HEK293 (cell line): ENCODE data around the gene ERI3.

Source experiments
- GLI4 ChIP-seq: fragments of 450-650 bp; formaldehyde crosslinking; IDR thresholded peaks from 2 replicates; pipeline ENCODE4 v1.5.1; 2016; ENCODE audit warnings: missing biosample characterization, missing genetic modification characterization
- HOXC10 ChIP-seq: sonication (generic); formaldehyde crosslinking; IDR thresholded peaks from 2 replicates; pipeline ENCODE4 v1.8.1; 2023; ENCODE audit warnings: mild to moderate bottlenecking, missing genetic modification reagents
- KLF1 ChIP-seq: fragments of 450-650 bp; formaldehyde crosslinking; IDR thresholded peaks from 2 replicates; pipeline ENCODE4 v1.5.1; 2016; ENCODE audit warnings: missing biosample characterization, missing genetic modification characterization
- KLF8 ChIP-seq: fragments of 450-650 bp; formaldehyde crosslinking; IDR thresholded peaks from 2 replicates; pipeline ENCODE4 v1.5.1; 2016; ENCODE audit warnings: missing biosample characterization, missing genetic modification characterization
- PRDM10 ChIP-seq: fragments of 450-650 bp; formaldehyde crosslinking; IDR thresholded peaks from 2 replicates; pipeline ENCODE4 v1.5.1; 2016; ENCODE audit warnings: missing biosample characterization, missing genetic modification characterization
- TRIM28 ChIP-seq: IDR thresholded peaks from 2 replicates; pipeline ENCODE4 v1.6.1; 2011; ENCODE audit warnings: low read length, control low read depth, borderline replicate concordance
- TSHZ1 ChIP-seq: fragments of 450-650 bp; formaldehyde crosslinking; IDR thresholded peaks from 2 replicates; pipeline ENCODE4 v1.5.1; 2016; ENCODE audit warnings: missing biosample characterization, missing genetic modification characterization, borderline replicate concordance
- ZBTB17 ChIP-seq: fragments of 450-650 bp; formaldehyde crosslinking; IDR thresholded peaks from 2 replicates; pipeline ENCODE4 v1.5.1; 2016; ENCODE audit warnings: missing biosample characterization, missing genetic modification characterization
- ZIC2 ChIP-seq: fragments of 450-650 bp; formaldehyde crosslinking; IDR thresholded peaks from 2 replicates; pipeline ENCODE4 v1.5.1; 2016; ENCODE audit warnings: missing biosample characterization, missing genetic modification characterization
- ZNF114 ChIP-seq: fragments of 450-650 bp; formaldehyde crosslinking; IDR thresholded peaks from 2 replicates; pipeline ENCODE4 v1.5.0; 2017; ENCODE audit warnings: missing biosample characterization, missing genetic modification characterization
- ZNF169 ChIP-seq: fragments of 450-650 bp; formaldehyde crosslinking; IDR thresholded peaks from 2 replicates; pipeline ENCODE4 v1.5.1; 2016; ENCODE audit warnings: missing biosample characterization, missing genetic modification characterization
- ZNF24 ChIP-seq: fragments of 450-650 bp; formaldehyde crosslinking; IDR thresholded peaks from 2 replicates; pipeline ENCODE4 v1.5.1; 2016; ENCODE audit warnings: missing biosample characterization, missing genetic modification characterization
- ZNF266 ChIP-seq: fragments of 450-650 bp; formaldehyde crosslinking; IDR thresholded peaks from 2 replicates; pipeline ENCODE4 v1.5.1; 2016; ENCODE audit warnings: missing biosample characterization, missing genetic modification characterization, low read depth
- ZNF280D ChIP-seq: fragments of 450-650 bp; formaldehyde crosslinking; IDR thresholded peaks from 2 replicates; pipeline ENCODE4 v1.5.1; 2016; ENCODE audit warnings: missing biosample characterization, missing genetic modification characterization
- ZNF341 ChIP-seq: fragments of 450-650 bp; formaldehyde crosslinking; IDR thresholded peaks from 2 replicates; pipeline ENCODE4; 2016; ENCODE audit warnings: low read depth, missing biosample characterization, missing genetic modification characterization
- ZNF423 ChIP-seq: fragments of 450-650 bp; formaldehyde crosslinking; IDR thresholded peaks from 2 replicates; pipeline ENCODE4 v1.5.1; 2016; ENCODE audit warnings: missing biosample characterization, missing genetic modification characterization
- ZNF488 ChIP-seq: fragments of 450-650 bp; formaldehyde crosslinking; IDR thresholded peaks from 2 replicates; pipeline ENCODE4 v1.5.1; 2016; ENCODE audit warnings: missing biosample characterization, missing genetic modification characterization
- ZNF529 ChIP-seq: fragments of 450-650 bp; formaldehyde crosslinking; IDR thresholded peaks from 2 replicates; pipeline ENCODE4 v1.5.1; 2017; ENCODE audit warnings: missing genetic modification characterization, missing biosample characterization; ENCODE audit not compliant: insufficient replicate concordance
- ZNF544 ChIP-seq: fragments of 450-650 bp; formaldehyde crosslinking; IDR thresholded peaks from 2 replicates; pipeline ENCODE4 v1.5.0; 2017; ENCODE audit warnings: missing biosample characterization, missing genetic modification characterization
- ZNF558 ChIP-seq: fragments of 450-650 bp; formaldehyde crosslinking; IDR thresholded peaks from 2 replicates; pipeline ENCODE4 v1.5.1; 2016; ENCODE audit warnings: missing biosample characterization, missing genetic modification characterization
- ZNF639 ChIP-seq: fragments of 450-650 bp; formaldehyde crosslinking; IDR thresholded peaks from 2 replicates; pipeline ENCODE4 v1.5.1; 2016; ENCODE audit warnings: missing biosample characterization, missing genetic modification characterization
- ZSCAN18 ChIP-seq: fragments of 450-650 bp; formaldehyde crosslinking; IDR thresholded peaks from 2 replicates; pipeline ENCODE4 v1.5.1; 2016; ENCODE audit warnings: missing biosample characterization, missing genetic modification characterization
- ZSCAN23 ChIP-seq: fragments of 450-650 bp; formaldehyde crosslinking; IDR thresholded peaks from 2 replicates; pipeline ENCODE4 v1.5.1; 2016; ENCODE audit warnings: missing biosample characterization, missing genetic modification characterization

The ERI3 gene

GRCh38 chr1:44213222-44214112 lies 141.6 kb downstream of the ERI3 start, which contains the start of gene DMAP1 (continued):
- TF ChIP-seq PRDM10 (tag by site-specific recombination) (peak; percentile 74), KLF1 (peak; percentile 77), ZNF280D (tag by site-specific recombination) (peak; percentile 90; the same call in 1 of the 2 replicates), ZNF544 (tag by site-specific recombination) (no peak), ZNF114 (tag by site-specific recombination) (no peak), TRIM28 (peak; percentile 94), ZNF558 (tag by site-specific recombination) (peak; percentile 86), KLF8 (tag by site-specific recombination) (peak; percentile 95), HOXC10 (CRISPR knock-in tag) (0 out of 2 replicates have a peak, but pooled peaks have one; percentile 43), ZSCAN18 (tag by site-specific recombination) (peak; percentile 91), ZNF639 (peak; percentile 99), TSHZ1 (tag by site-specific recombination) (peak; percentile 89; the same call in 1 of the 2 replicates), ZNF169 (tag by site-specific recombination) (no peak), GLI4 (tag by site-specific recombination) (peak; percentile 99), ZNF529 (tag by site-specific recombination) (no peak), ZNF423 (tag by site-specific recombination) (no peak), ZNF341 (tag by site-specific recombination) (peak; percentile 70), ZNF266 (tag by site-specific recombination) (no peak), ZNF24 (peak; percentile 96), ZBTB17 (tag by site-specific recombination) (peak; percentile 94), ZIC2 (tag by site-specific recombination) (no peak; the same call in 1 of the 2 replicates), ZSCAN23 (tag by site-specific recombination) (peak; percentile 97; the same call in 1 of the 2 replicates), ZNF488 (no peak)
